SK-N-SH treated with all-trans-retinoic acid at 6 μM for 48 hours (cell line): ENCODE data around the gene KCNH2.

ENCODE experiments used
- ARNTL ChIP-seq: fragments of 450-650 bp; formaldehyde crosslinking; IDR thresholded peaks from 2 replicates; pipeline ENCODE4 v1.5.0; 2020; ENCODE audit warnings: low read depth, mild to moderate bottlenecking, moderate library complexity, borderline replicate concordance
- BACH2 ChIP-seq: fragments of 250-450 bp; sonication (Bioruptor Pico); IDR thresholded peaks from 2 replicates; pipeline ENCODE4 v1.9.0; 2021; ENCODE audit warnings: mild to moderate bottlenecking, borderline replicate concordance
- ESRRG ChIP-seq: fragments of 250-450 bp; sonication (Bioruptor Pico); IDR thresholded peaks from 2 replicates; pipeline ENCODE4 v1.6.1; 2021; ENCODE audit warnings: mild to moderate bottlenecking
- GLIS3 ChIP-seq: fragments of 250-450 bp; sonication (Bioruptor Pico); IDR thresholded peaks from 2 replicates; pipeline ENCODE4 v1.5.0; 2020; ENCODE audit warnings: mild to moderate bottlenecking, moderate library complexity
- ISL1 ChIP-seq: fragments of 250-450 bp; sonication (Bioruptor Pico); IDR thresholded peaks from 2 replicates; pipeline ENCODE4 v2.1.2; 2022; ENCODE audit warnings: mild to moderate bottlenecking, moderate library complexity
- PATZ1 ChIP-seq: fragments of 250-450 bp; sonication (Bioruptor Pico); IDR thresholded peaks from 2 replicates; pipeline ENCODE4 v1.8.0; 2020; ENCODE audit warnings: mild to moderate bottlenecking, moderate library complexity, borderline replicate concordance
- POU6F1 ChIP-seq: fragments of 250-450 bp; sonication (Bioruptor Pico); IDR thresholded peaks from 2 replicates; pipeline ENCODE4 v1.8.0; 2021; ENCODE audit warnings: low read depth, mild to moderate bottlenecking, moderate library complexity, borderline replicate concordance
- TOX ChIP-seq: fragments of 250-450 bp; sonication (Bioruptor Pico); IDR thresholded peaks from 2 replicates; pipeline ENCODE4 v1.8.0; 2021; ENCODE audit warnings: mild to moderate bottlenecking, moderate library complexity, borderline replicate concordance
- ZFP3 ChIP-seq: fragments of 250-450 bp; sonication (Bioruptor Pico); IDR thresholded peaks from 2 replicates; pipeline ENCODE4 v1.5.0; 2020; ENCODE audit warnings: mild to moderate bottlenecking, moderate library complexity
- ZFP30 ChIP-seq: fragments of 450-650 bp; formaldehyde crosslinking; IDR thresholded peaks from 2 replicates; pipeline ENCODE4 v1.5.0; 2022; ENCODE audit warnings: mild to moderate bottlenecking, moderate library complexity
- ZNF565 ChIP-seq: fragments of 450-650 bp; formaldehyde crosslinking; conservative IDR thresholded peaks from 2 replicates; pipeline ENCODE4 v1.5.0; 2020; ENCODE audit warnings: low read depth, mild to moderate bottlenecking, moderate library complexity

GRCh38 chr7:150914966-150915365, 63.2 kb downstream of the KCNH2 start:
- TF ChIP-seq PATZ1 (no peak), ISL1 (no peak), BACH2 (CRISPR knock-in tag) (no peak), ARNTL (CRISPR knock-in tag) (no peak), ZNF565 (CRISPR knock-in tag) (no peak), ZFP3 (no peak), POU6F1 (CRISPR knock-in tag) (no peak), TOX (no peak), GLIS3 (CRISPR knock-in tag) (no peak), ESRRG (no peak), ZFP30 (CRISPR knock-in tag) (no peak)
